DMS79 treated with DMSO at 0.1 percent for 48 hours (cell line): ENCODE data around the gene BCL6.

Experiments used
- DNase-seq: peaks from one replicate; lab custom pipeline; 2025; lab: John Stamatoyannopoulos, UW

The BCL6 gene

DNA sequence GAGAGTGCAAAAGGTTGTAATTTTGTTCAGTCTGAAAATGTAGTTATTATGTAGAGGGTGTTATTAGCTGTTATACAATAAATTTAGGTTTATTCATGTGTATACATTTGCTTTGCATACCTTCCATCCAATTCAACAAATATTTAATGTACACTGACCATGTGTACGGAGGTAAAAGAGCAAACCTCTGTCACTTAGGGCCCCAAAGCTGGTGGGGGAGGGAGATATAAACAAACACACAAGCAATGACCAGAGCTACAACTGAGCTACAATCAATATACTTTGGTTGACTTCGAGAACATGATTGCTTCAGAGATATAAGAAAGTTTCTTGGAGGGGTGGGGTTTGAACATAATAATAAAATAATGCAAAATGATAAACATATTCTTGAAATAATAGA is 17.5 kb upstream of the BCL6 start:
- no peak for DNase-seq

GRCh38 chr3:187759601-187760000 is 14.3 kb upstream of the BCL6 start:
- no peak for DNase-seq

DNA sequence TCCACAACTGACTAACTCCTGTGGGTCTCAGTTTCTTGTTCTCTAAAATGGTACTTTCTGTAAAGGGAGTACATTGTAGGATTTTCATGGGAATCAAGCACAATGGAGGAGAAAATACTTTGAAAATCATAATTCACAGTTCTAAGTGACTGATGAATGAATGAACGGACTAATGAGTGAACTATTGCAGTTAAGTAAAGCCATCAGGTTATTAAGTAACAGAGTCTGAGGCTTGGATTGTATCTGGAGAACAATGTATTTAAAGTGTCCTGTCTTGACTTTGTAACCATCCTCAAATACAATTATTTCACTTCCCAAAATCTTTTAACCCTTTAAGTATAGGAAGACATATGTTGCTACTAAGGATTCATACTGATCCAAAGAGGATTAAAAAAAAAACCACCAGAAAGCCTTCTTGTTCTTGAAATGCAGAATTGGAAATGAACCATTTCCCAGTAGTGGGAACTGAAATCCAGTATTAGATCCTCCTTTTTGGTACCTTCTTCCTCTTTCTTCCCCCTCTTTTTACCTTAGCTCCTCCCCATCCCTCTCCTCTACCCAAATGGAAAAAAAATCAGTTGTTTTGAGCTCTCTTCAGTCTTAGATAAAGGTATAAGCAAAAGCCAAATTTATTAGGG is 13.2 kb upstream of the BCL6 start:
- DNase-seq = no peak

GRCh38 chr3:187753516-187753915 is 8.2 kb upstream of the BCL6 start:
- no peak for DNase-seq

GRCh38 chr3:187750513-187751123 is 5.3 kb upstream of the BCL6 start:
- peak; percentile 87 for DNase-seq

DNA sequence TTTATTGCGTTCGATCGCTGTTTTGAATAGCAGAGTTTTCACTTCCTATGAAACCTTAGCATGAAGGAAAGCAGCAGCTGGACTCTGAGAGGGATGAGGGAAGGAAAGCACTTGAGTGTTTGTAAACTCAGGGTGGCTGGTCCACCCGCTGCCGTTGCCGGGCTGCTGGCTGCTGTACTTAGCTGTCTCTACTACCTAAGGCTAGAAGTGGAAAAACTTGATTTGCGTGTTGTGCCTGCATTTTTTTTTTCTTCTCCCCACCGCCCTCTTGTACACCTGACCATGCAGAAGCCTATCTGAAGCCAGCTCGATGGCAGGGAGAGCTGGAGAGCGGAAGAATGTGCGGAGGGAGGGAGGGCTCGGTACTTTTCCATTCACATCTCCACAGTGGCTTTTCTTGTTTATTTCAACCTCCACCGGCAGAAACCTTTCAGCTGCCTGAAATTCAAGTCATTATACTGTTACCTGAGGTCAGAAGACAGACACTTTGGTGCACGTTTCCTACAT is 4.8 kb upstream of the BCL6 start:
- peak; percentile 98 for DNase-seq

GRCh38 chr3:187748050-187748481 is 2.8 kb upstream of the BCL6 start:
- peak; percentile 86 for DNase-seq

- no peak for DNase-seq
Measured at GRCh38 chr3:187747506-187747905, 2.2 kb upstream of the BCL6 start.

- DNase-seq = peak; percentile 66
Measured at GRCh38 chr3:187746442-187747281, 1.4 kb upstream of the BCL6 start.

GRCh38 chr3:187746059-187746441 is 782 bp upstream of the BCL6 start:
- DNase-seq = no peak

- peak; percentile 56 for DNase-seq
Measured at GRCh38 chr3:187744169-187745151, 808 bp downstream of the BCL6 start.

DNA sequence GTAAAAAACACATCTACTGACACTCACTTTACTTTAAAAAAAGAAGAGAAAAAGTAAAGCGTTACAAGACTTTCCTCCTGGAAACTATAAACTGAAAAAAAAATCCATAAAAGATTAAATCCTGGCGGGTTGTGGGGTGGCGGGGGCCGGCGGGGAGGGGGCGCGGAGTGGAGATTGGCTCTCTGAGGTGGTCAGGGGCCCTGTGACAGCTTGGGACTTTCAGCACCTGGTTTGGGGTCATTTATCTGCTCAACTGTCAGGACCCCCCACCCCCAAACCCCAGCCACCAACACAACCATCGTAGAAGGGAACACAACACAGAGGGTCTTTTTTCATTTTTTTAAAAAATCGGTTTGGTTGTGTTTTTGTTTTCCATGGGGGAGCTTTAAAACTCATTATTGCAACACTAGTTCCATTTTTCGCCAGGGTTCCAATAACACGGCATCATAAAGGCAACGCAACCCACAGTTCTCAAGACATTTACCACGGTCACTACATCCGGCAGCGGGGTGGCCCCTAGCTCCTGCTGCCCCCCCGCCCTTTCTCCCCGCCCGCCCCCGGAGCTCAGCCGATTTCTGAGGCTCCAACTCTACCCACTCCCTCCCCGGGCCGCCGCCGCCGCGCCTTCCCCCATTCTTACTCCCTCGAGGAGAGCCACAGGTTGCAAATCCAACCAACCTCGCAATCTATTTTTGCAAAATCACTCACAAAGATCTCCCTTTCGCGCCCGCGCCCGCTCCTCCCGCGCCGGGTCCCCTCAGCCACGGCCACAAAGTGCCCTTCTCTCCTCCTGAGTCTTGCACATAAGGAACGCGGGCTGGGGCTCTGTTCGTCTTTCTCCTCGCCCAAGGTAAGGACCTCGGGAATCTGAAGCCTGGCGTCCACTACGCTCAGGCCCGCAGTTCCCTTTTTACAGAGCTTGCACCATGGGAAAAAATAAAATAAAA is 1.8 kb downstream of the BCL6 start:
- DNase-seq = peak; percentile 49

DNA sequence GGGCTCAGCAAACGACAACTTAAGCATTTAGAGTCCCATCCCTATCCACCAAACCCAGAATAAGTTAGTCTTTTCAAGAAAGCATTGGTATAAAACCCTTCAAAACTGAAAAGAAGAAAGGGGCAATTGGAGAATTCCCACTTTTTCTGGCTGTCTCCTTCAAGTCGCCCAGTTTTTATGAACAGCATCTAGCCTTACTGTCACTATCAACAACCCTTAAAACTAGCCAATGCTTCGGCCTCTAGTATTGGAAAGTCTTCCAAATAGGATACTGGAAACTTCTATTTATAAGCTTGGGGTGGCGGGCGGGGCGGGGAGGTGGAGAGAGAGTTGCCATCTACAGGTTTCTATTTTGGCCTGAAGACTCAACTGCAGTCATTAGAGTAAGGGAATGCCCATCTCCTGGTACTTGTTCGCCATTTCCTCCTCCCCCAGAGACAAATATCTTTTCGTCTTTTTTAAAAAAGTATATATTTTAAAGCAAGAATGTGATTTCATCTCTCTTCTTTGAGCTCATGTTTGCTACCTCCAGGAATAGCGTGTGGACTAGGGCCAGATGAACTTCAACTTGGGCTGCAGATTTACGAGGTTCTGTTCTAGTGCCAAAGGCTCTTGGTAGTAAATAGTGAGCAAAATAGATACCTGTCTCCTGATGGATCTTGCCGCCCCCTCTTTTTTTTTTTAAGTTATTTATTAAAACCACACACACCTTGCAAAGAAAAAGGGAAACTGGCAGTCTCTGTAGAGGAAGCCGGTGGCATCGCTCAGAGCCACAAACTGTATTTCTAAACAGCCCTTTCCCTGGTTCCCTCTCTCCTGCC is 2.7 kb downstream of the BCL6 start:
- peak; percentile 77 for DNase-seq

DNA sequence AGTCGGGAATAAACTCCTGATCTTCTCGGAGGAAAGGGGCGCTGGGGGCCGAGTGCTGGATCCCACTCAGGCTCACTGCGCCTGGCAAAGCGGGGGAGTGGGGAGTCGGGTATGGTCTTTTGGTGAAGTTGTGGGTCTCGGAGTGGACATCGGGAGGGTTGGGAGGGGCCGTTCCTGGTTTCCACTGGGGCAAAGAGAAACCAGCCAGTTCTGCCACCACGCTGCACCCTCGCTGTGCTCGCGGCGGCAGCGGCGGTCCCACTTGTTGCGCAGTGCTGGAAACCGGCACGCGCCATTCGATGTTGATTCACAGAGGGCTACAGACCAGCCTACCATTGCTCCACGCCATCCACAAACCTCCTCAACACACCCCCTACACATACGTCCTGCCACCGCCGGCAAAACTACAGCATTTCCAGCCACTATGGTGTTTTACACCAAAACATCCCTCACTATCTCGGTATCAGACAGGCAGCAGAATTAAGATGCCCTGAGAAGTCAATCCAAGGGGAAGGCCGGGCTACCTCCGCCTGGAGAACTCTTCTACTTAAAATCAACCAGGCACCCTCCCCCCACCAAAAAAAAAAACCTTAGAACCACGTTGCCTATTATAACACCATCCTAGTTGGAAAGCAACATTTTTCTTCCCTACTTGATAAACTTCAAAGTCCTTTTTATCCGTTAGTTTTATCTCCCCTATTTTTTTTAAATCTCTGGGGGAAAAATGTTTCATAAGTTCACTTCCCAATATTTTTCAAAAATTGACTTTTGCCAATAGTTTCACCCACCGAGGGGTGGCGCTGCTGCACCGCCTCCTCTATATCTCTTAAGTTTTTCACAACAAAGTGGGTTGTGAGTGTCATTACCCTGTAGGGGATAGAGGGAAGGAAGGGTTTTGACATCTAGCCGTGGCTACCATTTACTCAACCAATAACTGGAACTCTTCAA is 3.6 kb downstream of the BCL6 start:
- peak; percentile 81 for DNase-seq

DNA sequence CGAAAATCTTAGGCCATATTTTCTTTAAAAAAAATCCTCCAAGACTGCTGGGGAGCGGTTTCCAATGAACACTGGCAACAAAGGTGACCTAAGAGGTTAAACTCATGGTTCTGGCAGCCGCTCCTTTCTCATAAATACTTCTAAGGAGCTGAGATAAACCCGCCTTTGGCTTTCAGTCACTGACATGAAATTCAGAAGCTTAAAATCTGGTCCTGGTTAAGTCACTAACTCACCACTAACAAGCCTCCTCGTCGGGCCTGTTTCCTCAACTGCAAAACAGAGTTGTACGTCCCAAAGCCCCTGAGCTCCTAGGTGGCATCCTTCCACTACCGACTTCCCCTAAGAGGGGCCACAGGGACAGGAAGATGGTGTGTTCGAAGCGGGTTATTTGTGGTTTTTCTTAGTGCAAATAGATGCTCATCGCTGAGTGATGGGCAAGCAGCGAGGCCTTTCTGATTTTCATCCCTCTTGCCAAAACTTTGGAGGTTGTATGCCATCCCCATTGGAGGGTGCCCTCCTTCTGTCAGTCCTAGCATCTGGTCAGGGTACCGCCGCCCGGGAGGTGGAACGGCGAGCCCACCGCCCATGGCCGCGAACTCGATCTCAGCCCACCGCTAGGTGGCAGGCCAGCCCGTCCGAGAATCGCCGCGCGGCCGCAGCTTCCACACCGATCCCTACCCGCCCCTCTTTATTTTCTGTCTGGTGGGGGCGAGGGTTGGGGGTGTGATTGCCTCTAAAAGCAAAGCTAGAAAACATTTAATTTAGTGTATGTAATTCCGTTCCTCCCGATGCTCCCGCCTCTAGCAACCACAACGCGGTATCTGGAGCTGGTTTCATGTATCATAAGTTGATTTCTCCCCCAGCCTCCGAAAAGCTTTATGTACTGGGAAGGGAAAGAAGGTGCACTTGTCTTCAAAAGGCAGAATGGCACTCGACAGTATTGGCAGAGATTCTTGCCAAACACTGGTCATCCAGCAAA is 4.6 kb downstream of the BCL6 start:
- DNase-seq = peak; percentile 76

GRCh38 chr3:187739561-187740332 is 5.5 kb downstream of the BCL6 start:
- peak; percentile 80 for DNase-seq
